ENCODE data around the gene NCOA7. TPM values are rescaled to one million over a fixed set of nuclear protein-coding genes. Genes with fewer than 3 reads are reported as not detected.

The NCOA7 gene
- total and polyA plus RNA-seq, 10 of the 15 experiments (the other 5 are each of a cell fraction or from before 2014, with no cell fraction given): 18.9 to 50.3 (median 34.2) TPM

GRCh38 chr6:125792680-125793079, 1.9 kb downstream of the NCOA7 start:
- H3K9ac ChIP-seq (ENCODE audit: control insufficient read depth, insufficient read depth, low read length): no peak overlapping the region
- H3K36me3 ChIP-seq (ENCODE audit: control insufficient read depth in 2 of 2, insufficient read depth in 2 of 2, low read length in 1 of 2): no peaks in the 10 kb centered on the region
- peak overlapping the region; percentile 58; the same call in 1 of the 2 replicates for H3K27ac ChIP-seq (ENCODE audit: control insufficient read depth, insufficient read depth)
- H2AFZ ChIP-seq (ENCODE audit: control insufficient read depth, low read depth, low read length): no peak overlapping the region
- BruUV-seq (replicated peaks): no TSS peak
- ChIA-PET POLR2A (interaction anchor here (0.6 to 7.4 kb wide), 8 partner anchors 11 to 166 kb away, joined by 4 to 55 read pairs (median 5); no protein-coding TSS in a partner anchor), RAD21 (ENCODE audit: unreplicated experiment) (interaction anchor here (1.0 to 11.2 kb wide), 11 partner anchors 9 to 491 kb away, joined by 3 to 185 read pairs (median 8); partner anchors contain the start of gene HDDC2), SMC1A (ENCODE audit: uncharacterized antibody, unreplicated experiment) (interaction anchor here (1.0 to 12.8 kb wide), 11 partner anchors 9 to 164 kb away, joined by 3 to 325 read pairs (median 17); partner anchors contain the start of gene HINT3), CTCF (interaction anchor here (0.7 to 23.8 kb wide), 20 partner anchors 8 to 322 kb away, joined by 3 to 505 read pairs (median 9); partner anchors contain the start of gene HINT3)
- H3K9me3 ChIP-seq (replicated peaks; ENCODE audit: control insufficient read depth, insufficient read depth, low read length): no peaks in the 10 kb centered on the region
- peaks cover 32% of the 10 kb centered on the region for H3K4me1 ChIP-seq (ENCODE audit: control insufficient read depth, insufficient read depth, low read length)
- no peak for FAIRE-seq
- intact Hi-C loops (cut with micrococcal nuclease; ENCODE audit: unreplicated experiment) (loop anchor here (5.0 kb wide), 2 partner anchors 40 to 65 kb away; no protein-coding TSS in a partner anchor), in situ Hi-C loops (cut with MboI) (loop anchor here (25.0 kb wide), 1 partner anchor 1495 kb away; no protein-coding TSS in a partner anchor)
- DNase-seq (ENCODE audit: low read depth, low spot score): no peak
- peak; percentile 83; the same call in 1 of the 2 replicates for TF ChIP-seq ZBTB40 (IDR thresholded peaks at IDR 0.05; ENCODE audit: borderline replicate concordance)
- TF ChIP-seq ZZZ3 (IDR thresholded peaks at IDR 0.05; ENCODE audit: control insufficient read depth, insufficient read length, low read depth): no peak
- no peak for TF ChIP-seq ZBTB4 (CRISPR knock-in tag; IDR thresholded peaks at IDR 0.05)
- no peak for TF ChIP-seq BCL11A (IDR thresholded peaks at IDR 0.05; ENCODE audit: low read depth, low read length)
- TF ChIP-seq ZNF274 (IDR thresholded peaks at IDR 0.05; ENCODE audit: insufficient read depth, insufficient read length): no peak
- TF ChIP-seq RELB (IDR thresholded peaks at IDR 0.05; ENCODE audit: low read depth): 0 out of 2 replicates have a peak, but pooled peaks have one; percentile 13
- TF ChIP-seq MEF2B (IDR thresholded peaks at IDR 0.05; ENCODE audit: partially characterized antibody, poor library complexity, severe bottlenecking): no peak
- no peak for TF ChIP-seq ZBTB11 (CRISPR knock-in tag; IDR thresholded peaks at IDR 0.05)
- no peak for TF ChIP-seq SIX5 (IDR thresholded peaks at IDR 0.05; ENCODE audit: low read depth, low read length, severe bottlenecking)
- H3K4me3 ChIP-seq: peak overlapping the region; percentile 91
- peak overlapping the region; percentile 81 for H3K4me2 ChIP-seq (ENCODE audit: control insufficient read depth, insufficient read depth)
- peaks cover 69% of the 10 kb centered on the region for H3K79me2 ChIP-seq (ENCODE audit: control insufficient read depth, insufficient read depth, low read length)
- no peaks in the 10 kb centered on the region for H3K27me3 ChIP-seq (replicated peaks in 1 of 2; ENCODE audit: control insufficient read depth in 2 of 2, insufficient read depth in 2 of 2, low read length in 1 of 2)
- H4K20me1 ChIP-seq (ENCODE audit: control insufficient read depth, insufficient read depth): no peaks in the 10 kb centered on the region
- no peak for ATAC-seq

All from GM12878 (cell line).